ENCODE data around the gene STOX2. TPM values are rescaled to one million over a fixed set of nuclear protein-coding genes. Genes with fewer than 3 reads are reported as not detected.
A peak's percentile ranks its signal among the peaks of the same experiment; 100 is the strongest.

STOX2 gene
- total and polyA plus RNA-seq, 4 donors = 1.8 to 27.5 (median 8.6) TPM

DNA sequence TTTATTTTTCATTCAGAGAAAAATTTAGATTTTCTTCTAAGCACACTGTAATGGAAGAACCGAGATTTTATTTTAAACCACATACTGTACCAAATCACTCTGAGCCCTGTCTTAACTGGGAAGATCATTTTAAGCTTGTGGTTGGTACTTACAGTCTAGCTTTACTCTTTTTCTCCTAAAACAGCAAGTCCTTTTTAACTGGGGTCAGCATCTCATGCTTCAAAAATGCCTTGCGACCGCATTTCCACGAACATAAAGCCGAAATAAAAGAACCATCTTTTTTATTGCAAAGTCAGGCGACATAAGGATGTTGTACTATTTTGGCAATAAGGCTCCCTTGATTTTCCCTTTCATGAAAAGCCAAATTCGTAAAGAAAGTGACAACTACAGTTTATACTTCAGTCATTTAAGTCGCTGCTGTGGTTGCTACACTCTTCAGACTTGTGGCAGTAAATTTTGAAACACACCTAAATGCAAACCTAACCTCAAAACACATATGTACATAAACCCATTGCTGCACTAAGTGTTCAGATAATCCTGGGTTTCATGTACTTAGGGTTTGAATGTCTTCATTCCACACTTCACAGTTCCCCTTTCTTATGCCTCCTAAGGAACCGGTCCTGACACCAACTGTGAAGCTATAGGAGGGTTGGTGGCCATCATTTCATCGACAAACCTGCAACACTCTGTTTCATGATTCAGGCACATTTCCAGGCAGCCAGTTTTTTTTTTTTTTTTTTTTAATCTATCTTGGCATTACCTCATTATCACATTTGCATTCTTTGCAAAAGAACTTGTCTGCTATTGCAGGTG, 3.0 kb downstream of the STOX2 start:
- ATAC-seq (ENCODE audit: insufficient read depth, low FRiP score) (no peak), DNase-seq (peak in 2 of 3 donors; percentile 32 to 39)
- Histone ChIP-seq H3K27me3 (ENCODE audit: control insufficient read depth in 3 of 3, insufficient read depth in 3 of 3, low read length in 2 of 3) (no peaks in the 10 kb centered on the region), H3K9ac (ENCODE audit: insufficient read depth in 1 of 2, low read length in 2 of 2) (peak overlapping the region in 1 of 2 donors; percentile 36), H3K4me3 (no peak overlapping the region), H3K4me1 (ENCODE audit: control insufficient read depth in 5 of 5, insufficient read depth in 5 of 5, low read length in 5 of 5) (peaks cover 0 to 23% (median 0%) of the 10 kb centered on the region in 5 donors), H3K36me3 (ENCODE audit: control insufficient read depth in 4 of 4, insufficient read depth in 4 of 4, low read length in 4 of 4) (no peaks in the 10 kb centered on the region), H3K27ac (ENCODE audit: low read depth in 1 of 2, low read length in 1 of 2) (no peak overlapping the region), H3K9me3 (ENCODE audit: control insufficient read depth in 4 of 4, insufficient read depth in 3 of 4, low read length in 3 of 4) (no peaks in the 10 kb centered on the region)
- TF ChIP-seq CTCF (IDR thresholded peaks at IDR 0.05; ENCODE audit: control extremely low read depth, extremely low read depth) = no peak
- WGBS, 2 donors = 69 to 81% methylated on average over 10 of the region's 10 CpGs

GRCh38 chr4:183909187-183909586, 4.1 kb downstream of the STOX2 start:
- no peak for TF ChIP-seq CTCF (IDR thresholded peaks at IDR 0.05; ENCODE audit: control extremely low read depth, extremely low read depth)
- H3K4me3 ChIP-seq = no peak overlapping the region
- no peaks in the 10 kb centered on the region for H3K9me3 ChIP-seq (ENCODE audit: control insufficient read depth in 4 of 4, insufficient read depth in 3 of 4, low read length in 3 of 4)
- H3K36me3 ChIP-seq (ENCODE audit: control insufficient read depth in 4 of 4, insufficient read depth in 4 of 4, low read length in 4 of 4) = no peaks in the 10 kb centered on the region
- no peak for DNase-seq
- no peak for ATAC-seq (ENCODE audit: insufficient read depth, low FRiP score)
- peaks cover 0 to 23% (median 0%) of the 10 kb centered on the region in 5 donors for H3K4me1 ChIP-seq (ENCODE audit: control insufficient read depth in 5 of 5, insufficient read depth in 5 of 5, low read length in 5 of 5)
- H3K9ac ChIP-seq (ENCODE audit: insufficient read depth in 1 of 2, low read length in 2 of 2) = no peak overlapping the region
- H3K27me3 ChIP-seq (ENCODE audit: control insufficient read depth in 3 of 3, insufficient read depth in 3 of 3, low read length in 2 of 3) = no peaks in the 10 kb centered on the region
- no peak overlapping the region for H3K27ac ChIP-seq (ENCODE audit: low read depth in 1 of 2, low read length in 1 of 2)

DNA sequence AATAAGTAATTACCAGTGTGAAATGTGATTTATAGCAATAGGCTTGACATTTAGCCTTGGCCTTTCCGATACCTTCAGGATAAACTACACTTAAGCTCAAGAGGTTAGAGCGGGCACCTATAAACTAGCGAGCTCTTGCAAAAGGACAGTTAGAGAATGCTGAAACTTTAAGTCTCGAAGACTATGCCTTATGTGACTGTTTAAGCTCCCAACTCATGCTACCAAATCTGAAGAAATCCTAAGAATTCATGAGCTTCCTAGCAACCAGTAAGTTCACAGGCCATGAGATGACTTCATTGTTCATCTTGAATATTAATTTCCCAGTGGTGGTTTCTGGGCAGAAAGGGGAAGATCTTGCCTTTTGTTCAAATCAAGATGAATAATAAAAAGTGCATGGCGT, 4.7 kb downstream of the STOX2 start:
- no peak overlapping the region for H3K27ac ChIP-seq (ENCODE audit: low read depth in 1 of 2, low read length in 1 of 2)
- no peaks in the 10 kb centered on the region for H3K9me3 ChIP-seq (ENCODE audit: control insufficient read depth in 4 of 4, insufficient read depth in 3 of 4, low read length in 3 of 4)
- no peaks in the 10 kb centered on the region for H3K36me3 ChIP-seq (ENCODE audit: control insufficient read depth in 4 of 4, insufficient read depth in 4 of 4, low read length in 4 of 4)
- no peak for DNase-seq
- WGBS, 2 donors = 94 to 96% methylated on average over 5 of the region's 5 CpGs
- ATAC-seq (ENCODE audit: insufficient read depth, low FRiP score) = no peak
- H3K4me1 ChIP-seq (ENCODE audit: control insufficient read depth in 5 of 5, insufficient read depth in 5 of 5, low read length in 5 of 5) = peaks cover 0 to 20% (median 0%) of the 10 kb centered on the region in 5 donors
- no peak overlapping the region for H3K9ac ChIP-seq (ENCODE audit: insufficient read depth in 1 of 2, low read length in 2 of 2)
- no peak overlapping the region for H3K4me3 ChIP-seq
- no peak for TF ChIP-seq CTCF (IDR thresholded peaks at IDR 0.05; ENCODE audit: control extremely low read depth, extremely low read depth)
- no peaks in the 10 kb centered on the region for H3K27me3 ChIP-seq (ENCODE audit: control insufficient read depth in 3 of 3, insufficient read depth in 3 of 3, low read length in 2 of 3)

Measured in lung (tissue), 12 donors.